HG03571 (cell line): Measurements from ENCODE around the gene ZRANB3.
"Not testable (repeated sequence)": the region's sequence is repeated elsewhere in the genome, so short reads cannot be mapped to it uniquely, and the experiment has no call there.

Source experiments
- ATAC-seq: cut with Tn5 transposase; IDR thresholded peaks from one replicate; pipeline ENCODE4 v1.9.1; 2021; ENCODE audit not compliant: unreplicated experiment

ZRANB3 gene

DNA sequence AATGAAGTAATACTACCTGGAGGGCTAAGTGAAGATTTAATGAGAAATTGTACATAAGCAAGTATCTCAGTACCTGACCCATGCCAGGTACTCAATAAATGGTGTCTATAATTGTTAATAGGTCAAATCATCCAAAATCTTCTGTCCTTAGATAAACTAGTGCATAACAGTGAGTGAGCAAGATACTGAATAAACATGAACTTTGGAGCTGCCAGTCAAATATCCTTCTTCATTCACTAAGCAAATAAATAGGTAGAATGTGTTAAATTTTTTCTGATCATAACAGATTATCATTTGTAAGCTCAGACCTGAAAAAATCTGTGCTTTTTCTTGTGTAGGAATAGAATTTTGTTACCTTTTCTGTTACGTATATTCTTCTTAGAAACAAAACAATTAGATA lies 439.3 kb downstream of the ZRANB3 start:
- no peak for ATAC-seq

DNA sequence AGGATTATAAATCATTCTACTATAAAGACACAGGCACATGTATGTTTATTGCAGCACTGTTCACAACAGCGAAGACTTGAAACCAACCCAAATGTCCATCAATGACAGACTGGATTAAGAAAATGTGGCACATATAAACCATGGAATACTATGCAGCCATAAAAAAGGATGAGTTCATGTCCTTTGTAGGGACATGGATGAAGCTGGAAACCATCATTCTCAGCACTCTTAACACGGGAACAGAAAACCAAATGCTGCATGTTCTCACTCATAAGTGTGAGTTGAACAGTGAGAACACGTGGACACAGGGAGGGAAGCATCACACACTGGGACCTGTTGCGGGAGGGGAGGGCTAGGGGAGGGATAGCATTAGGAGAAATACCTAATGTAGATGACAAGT lies 441.4 kb downstream of the ZRANB3 start:
- not testable (repeated sequence) for ATAC-seq
